B cell (primary cell): ENCODE data around the gene RNASE2.

Experiments used
- EZH2 ChIP-seq: IDR thresholded peaks from 2 replicates; pipeline ENCODE4 v1.6.1; 2012; ENCODE audit warnings: borderline replicate concordance, low read depth, mild to moderate bottlenecking, moderate library complexity, low read length; ENCODE audit not compliant: insufficient read depth, poor library complexity, severe bottlenecking
- TF ChIP-seq, protein P1 (sequence below): fragments of 200-600 bp; IDR thresholded peaks from one replicate; pipeline ENCODE4 v1.8.0; 2022; ENCODE audit warnings: antibody characterized with exemption, mild to moderate bottlenecking

DNA sequence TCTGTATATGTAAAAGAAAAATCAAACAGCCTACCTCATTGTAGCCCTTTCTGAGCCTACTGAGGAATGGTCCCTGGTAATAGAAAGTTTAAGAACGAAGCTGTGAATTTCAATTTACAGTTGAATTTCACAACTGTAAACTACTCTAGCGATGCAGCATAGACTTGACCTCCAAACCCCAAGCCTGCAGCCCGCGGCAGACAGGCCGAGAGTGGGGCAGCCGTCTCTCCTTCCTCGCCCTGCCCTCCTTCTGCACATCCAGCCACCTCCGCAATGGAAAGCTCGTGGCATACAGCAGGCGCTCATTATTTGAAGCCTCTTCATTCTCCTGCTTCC lies 15.3 kb downstream of the RNASE2 start:
- TF ChIP-seq, protein P1, sequence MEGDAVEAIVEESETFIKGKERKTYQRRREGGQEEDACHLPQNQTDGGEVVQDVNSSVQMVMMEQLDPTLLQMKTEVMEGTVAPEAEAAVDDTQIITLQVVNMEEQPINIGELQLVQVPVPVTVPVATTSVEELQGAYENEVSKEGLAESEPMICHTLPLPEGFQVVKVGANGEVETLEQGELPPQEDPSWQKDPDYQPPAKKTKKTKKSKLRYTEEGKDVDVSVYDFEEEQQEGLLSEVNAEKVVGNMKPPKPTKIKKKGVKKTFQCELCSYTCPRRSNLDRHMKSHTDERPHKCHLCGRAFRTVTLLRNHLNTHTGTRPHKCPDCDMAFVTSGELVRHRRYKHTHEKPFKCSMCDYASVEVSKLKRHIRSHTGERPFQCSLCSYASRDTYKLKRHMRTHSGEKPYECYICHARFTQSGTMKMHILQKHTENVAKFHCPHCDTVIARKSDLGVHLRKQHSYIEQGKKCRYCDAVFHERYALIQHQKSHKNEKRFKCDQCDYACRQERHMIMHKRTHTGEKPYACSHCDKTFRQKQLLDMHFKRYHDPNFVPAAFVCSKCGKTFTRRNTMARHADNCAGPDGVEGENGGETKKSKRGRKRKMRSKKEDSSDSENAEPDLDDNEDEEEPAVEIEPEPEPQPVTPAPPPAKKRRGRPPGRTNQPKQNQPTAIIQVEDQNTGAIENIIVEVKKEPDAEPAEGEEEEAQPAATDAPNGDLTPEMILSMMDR = no peak
- no peak for TF ChIP-seq EZH2
